HepG2 (cell line): ENCODE data around the gene ATP5MG. TPM values are rescaled to one million over a fixed set of nuclear protein-coding genes. Genes with fewer than 3 reads are reported as not detected.

ENCODE experiments used
- CENPBD1 ChIP-seq: sonication (generic); formaldehyde crosslinking; IDR thresholded peaks from 2 replicates; pipeline ENCODE4 v1.8.0; 2022; ENCODE audit warnings: missing genetic modification reagents, low read depth, mild to moderate bottlenecking, borderline replicate concordance
- HES4 ChIP-seq: sonication (generic); formaldehyde crosslinking; IDR thresholded peaks from 2 replicates; pipeline ENCODE4 v1.9.0; 2021; ENCODE audit warnings: mild to moderate bottlenecking, missing genetic modification reagents, borderline replicate concordance
- LCORL ChIP-seq, 2 experiments: fragments of 450-650 bp in 1 of 2; sonication (generic) in 1 of 2; formaldehyde crosslinking in 1 of 2; IDR thresholded peaks; 2 replicates each; pipeline versions ENCODE4 v1.5.0 to v1.6.1; 2017 to 2020; ENCODE audit warnings: antibody characterized with exemption in 1 of 2, missing genetic modification reagents in 1 of 2
- RORA ChIP-seq: sonication (generic); formaldehyde crosslinking; IDR thresholded peaks from 2 replicates; pipeline ENCODE4 v1.5.0; 2020; ENCODE audit warnings: mild to moderate bottlenecking, missing genetic modification reagents, moderate library complexity
- THRA ChIP-seq: sonication (generic); formaldehyde crosslinking; IDR thresholded peaks from 2 replicates; pipeline ENCODE4 v1.4.0; 2020; ENCODE audit warnings: missing genetic modification reagents, borderline replicate concordance
- U2AF1 ChIP-seq: fragments of 200-400 bp; formaldehyde crosslinking; optimal IDR thresholded peaks from 2 replicates; pipeline ENCODE3; 2017; ENCODE audit warnings: mild to moderate bottlenecking, low read depth, low read length
- ZFX ChIP-seq: sonication (generic); formaldehyde crosslinking; IDR thresholded peaks from 2 replicates; pipeline ENCODE4 v1.4.0; 2020; ENCODE audit warnings: mild to moderate bottlenecking, low read depth, missing genetic modification reagents, moderate library complexity
- ZNF101 ChIP-seq: sonication (generic); formaldehyde crosslinking; IDR thresholded peaks from 2 replicates; pipeline ENCODE4 v1.4.0; 2020; ENCODE audit warnings: mild to moderate bottlenecking, low read depth, missing genetic modification reagents, borderline replicate concordance
- ZNF761 ChIP-seq: sonication (generic); formaldehyde crosslinking; conservative IDR thresholded peaks from 2 replicates; pipeline ENCODE4 v1.4.0; 2020; ENCODE audit warnings: mild to moderate bottlenecking, missing genetic modification reagents
- ZSCAN22 ChIP-seq: sonication (generic); formaldehyde crosslinking; IDR thresholded peaks from 2 replicates; pipeline ENCODE4 v1.4.0; 2020; ENCODE audit warnings: mild to moderate bottlenecking, missing genetic modification reagents
- polyA plus RNA-seq, 8 experiments: library from polyadenylated mRNA; depleted of rRNA in 3 of 8; stranded (reverse) in 7 of 8; unstranded in 1 of 8; fragments of >200 nt; fragmentation: Illumina TruSeq in 4 of 8; extraction: Trizol in 4 of 8; gene quantifications; 2 replicates each; pipeline versions ENCODE4 v1.2.1 to v1.2.3, GENCODE V29; 2011 to 2016; ENCODE audit warnings: low read depth in 4 of 8, missing spikeins in 1 of 8, mixed read lengths in 1 of 8; ENCODE audit not compliant: insufficient read depth in 1 of 8
- total RNA-seq, 5 experiments: library from RNA; depleted of rRNA; stranded (reverse); fragments of >200 nt; fragmentation: Illumina TruSeq; extraction: Trizol; gene quantifications; 2 replicates each; pipeline ENCODE4 v1.2.3, GENCODE V29; 2016; ENCODE audit warnings: low read depth in 1 of 5

ATP5MG gene
- total and polyA plus RNA-seq, 2 of the 13 experiments (the other 11 are each of a cell fraction or from before 2014, with no cell fraction given), result 260 to 320 TPM

- TF ChIP-seq THRA (CRISPR knock-in tag) (0 out of 2 replicates have a peak, but pooled peaks have one; percentile 5), CENPBD1 (CRISPR knock-in tag) (no peak), RORA (no peak), HES4 (peak; percentile 57; the same call in 1 of the 2 replicates), ZNF101 (CRISPR knock-in tag) (no peak), U2AF1 (no peak), ZSCAN22 (CRISPR knock-in tag) (no peak), ZFX (CRISPR knock-in tag) (no peak; the same call in none of the 2 replicates), ZNF761 (no peak), LCORL (IDR thresholded peaks at IDR 0.05) (no peak), LCORL (CRISPR knock-in tag; IDR thresholded peaks at IDR 0.05) (peak; percentile 31; the same call in 1 of the 2 replicates)
Observed at GRCh38 chr11:118435290-118435892, 34.0 kb downstream of the ATP5MG start (continued).
